Pancreas (tissue), 10 donors: ENCODE data around the gene HAGHL. TPM values are rescaled to one million over a fixed set of nuclear protein-coding genes. Genes with fewer than 3 reads are reported as not detected.

Experiments
- ATAC-seq, 4 donors: fragments of 200-7000 bp; cut with Tn5 transposase; one replicate each; pipeline versions ENCODE4 v1.8.0 to v1.9.1; 2020; ENCODE audit warnings: mild to moderate bottlenecking in 4 of 4, moderate library complexity in 4 of 4
- DNase-seq, 6 donors: peaks; one replicate each; pipeline ENCODE4 v3.0.0-alpha.2; 2020
- FAIRE-seq: peaks from 2 replicates; lab custom pipeline; 2012; peaks lifted over from hg19 to GRCh38; lab: Jason Lieb, UNC
- H3K27ac ChIP-seq, 4 donors: fragments of 200-600 bp; sonication (generic); 1 replicate in 3 of 4; 2 replicates in 1 of 4; pipeline versions ENCODE4 v1.5.0 to v1.8.0; 2020
- H3K27me3 ChIP-seq, 4 donors: fragments of 200-600 bp; one replicate each; pipeline ENCODE4 v1.8.0; 2021
- H3K36me3 ChIP-seq, 3 donors: fragments of 200-600 bp; sonication (generic) in 1 of 3; one replicate each; pipeline versions ENCODE4 v1.5.0 to v1.8.0; 2020 to 2021
- H3K4me1 ChIP-seq, 3 donors: fragments of 200-600 bp; one replicate each; pipeline ENCODE4 v1.8.0; 2021
- H3K4me3 ChIP-seq, 4 donors: fragments of 200-600 bp; sonication (generic) in 2 of 4; one replicate each; pipeline versions ENCODE4 v1.5.0 to v1.8.0; 2020 to 2021
- H3K9me3 ChIP-seq, 4 donors: fragments of 200-600 bp; one replicate each; pipeline ENCODE4 v1.8.0; 2021
- CTCF ChIP-seq, 4 donors: fragments of 200-600 bp; sonication (generic) in 3 of 4; IDR thresholded peaks; one replicate each; pipeline versions ENCODE4 v1.5.0 to v1.8.0; 2021; ENCODE audit warnings: antibody characterized with exemption in 4 of 4
- WGBS, 2 donors: extraction: QIAGEN DNeasy Blood & Tissue Kit; methylation state at CpG; one replicate each; pipeline ENCODE4 v1.1.7; 2013; 5-methylcytosine and 5-hydroxymethylcytosine counted together
- intact Hi-C, 3 donors: fragments of 100-400 bp; cut with DNase I; formaldehyde crosslinking; loops; one replicate each; pipeline versions ENCODE4 v1.11.1 to v1.14.2; 2022
- polyA plus RNA-seq, 2 donors: library from polyadenylated mRNA; stranded (reverse); fragments of 200-250 nt; gene quantifications; one replicate each; pipeline ENCODE4 v1.2.3, GENCODE V29; 2013
- total RNA-seq, 6 donors: library from RNA; stranded (reverse); fragmentation: NEBNext Ultra II Directional in 4 of 6; extraction: Animal tissue kit (Norgen Biotek cat#: 25700) in 4 of 6; gene quantifications; one replicate each; pipeline versions ENCODE4 v1.2.1 to v1.2.4, GENCODE V29; 2021 to 2023
- donor health status: healthy with polysubstance abuse.
- donor health status: DM: no; HTN: no; CAD: no; lungs with moderate emphysema.
- donor health status: DM: no; HTN: no; CAD: no.
- donor health status: control.
- donor health status: control.
- donor health status: Bipolar disorder and iron deficiency.
- donor health status: DM: yes; HTN: yes; CAD: no.
- donor health status: DM: no; HTN: no; CAD: no.
- donor health status: DM: no; HTN: no; CAD: no.
- donor health status: DM: yes; HTN: yes; CAD: no.

HAGHL gene
- total and polyA plus RNA-seq, 8 donors, result 0.47 to 17.5 (median 1.6) TPM

GRCh38 chr16:684071-684794 lies 42.7 kb upstream of the HAGHL start, which contains the start of gene JMJD8:
JMJD8 (minus strand) TSS chr16:684334; CDS start chr16:684319, 15 bp downstream.
- intact Hi-C loops, result no loop called here
- peak within 1 kb of the TSS; percentile 52 to 80 (median 72) for H3K4me3 ChIP-seq
- H3K27ac ChIP-seq, result peak within 1 kb of the TSS; percentile 54 to 81 (median 74)
- no peak for TF ChIP-seq CTCF (IDR thresholded peaks at IDR 0.05)
- ATAC-seq, result peak; percentile 70 to 80 (median 74)
- peak; percentile 97 to 98 (median 98) for DNase-seq
- 0 to 1% methylated on average over 55 to 91 of the region's 91 CpGs for WGBS, 2 donors
- peaks cover 9 to 32% (median 28%) of the 10 kb centered on the region in 3 donors for H3K4me1 ChIP-seq
- H3K9me3 ChIP-seq, result no peaks in the 10 kb centered on the region
- peaks cover 0 to 14% (median 13%) of the 10 kb centered on the region in 3 donors for H3K36me3 ChIP-seq
- FAIRE-seq, result no peak
- H3K27me3 ChIP-seq, result no peaks in the 10 kb centered on the region

DNA sequence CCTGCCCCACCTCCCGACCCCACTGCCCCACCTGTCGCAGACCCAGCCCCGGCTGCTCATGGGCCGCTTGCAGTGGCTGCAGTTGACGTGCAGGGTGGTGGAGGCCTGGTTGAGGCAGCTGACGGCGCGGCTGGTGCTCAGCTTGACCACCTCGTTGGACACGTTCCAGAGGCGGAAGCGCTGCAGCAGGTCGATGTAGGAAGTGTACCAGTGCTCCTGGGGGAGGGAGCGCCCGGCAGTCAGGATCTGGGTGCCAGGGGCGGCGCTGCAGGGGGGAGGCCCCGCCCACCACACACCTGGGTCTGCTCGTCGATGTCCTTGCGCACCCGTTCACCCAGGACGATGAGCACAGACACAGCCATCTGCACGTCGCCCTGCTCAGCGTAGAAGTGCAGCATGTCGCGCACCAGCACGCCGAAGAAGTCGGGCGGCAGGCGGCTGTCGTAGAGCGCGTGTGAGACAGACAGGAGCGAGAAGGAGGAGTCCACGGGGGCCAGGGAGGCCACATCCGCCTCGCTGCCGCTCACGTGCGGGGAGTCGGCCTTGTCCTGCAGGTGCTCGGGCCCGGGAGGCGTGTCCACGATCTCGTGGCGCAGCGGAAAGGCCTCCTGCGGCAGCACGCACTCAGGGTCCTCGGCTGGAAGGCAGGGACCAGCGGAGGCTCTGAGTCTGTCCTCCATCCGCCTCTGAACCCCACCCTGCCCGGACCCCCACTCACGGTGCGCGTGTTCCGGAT lies 41.8 kb upstream of the HAGHL start:
- peaks cover 14 to 37% (median 33%) of the 10 kb centered on the region in 3 donors for H3K4me1 ChIP-seq
- peak overlapping the region in 1 of 4 donors; percentile 80 for H3K27ac ChIP-seq
- FAIRE-seq (no peak), ATAC-seq (no peak), DNase-seq (peak in 3 of 6 donors; percentile 49 to 78 (median 64))
- H3K4me3 ChIP-seq, result peak overlapping the region; percentile 52 to 80 (median 72)
- H3K36me3 ChIP-seq, result peaks cover 0 to 14% (median 13%) of the 10 kb centered on the region in 3 donors
- intact Hi-C loops, result no loop called here
- 88 to 89% methylated on average over 55 to 61 of the region's 61 CpGs for WGBS, 2 donors
- no peak for TF ChIP-seq CTCF (IDR thresholded peaks at IDR 0.05)
- H3K27me3 ChIP-seq, result no peaks in the 10 kb centered on the region
- no peaks in the 10 kb centered on the region for H3K9me3 ChIP-seq

DNA sequence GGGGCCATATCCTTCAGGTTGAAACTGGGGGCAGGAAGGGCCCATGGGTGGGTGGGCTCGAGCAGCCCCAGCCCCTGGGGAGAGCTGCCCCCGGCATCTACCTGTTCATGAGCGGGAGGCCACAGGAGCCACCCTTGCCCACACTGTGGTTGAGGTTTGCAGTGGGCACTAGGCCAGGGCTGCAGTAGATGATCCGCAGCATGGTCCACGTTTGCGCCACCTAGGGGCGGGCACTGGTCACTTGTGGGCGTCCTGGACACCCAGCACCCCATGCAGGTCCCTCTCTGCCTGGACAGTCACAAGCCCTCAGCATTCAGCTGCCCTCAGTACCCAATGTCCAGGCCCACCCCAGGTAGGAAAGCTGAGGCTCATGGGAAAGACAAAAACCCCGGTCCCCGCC lies 40.9 kb upstream of the HAGHL start:
- peaks cover 0 to 14% (median 13%) of the 10 kb centered on the region in 3 donors for H3K36me3 ChIP-seq
- WGBS, 2 donors, result 52 to 64% methylated on average over 10 of the region's 10 CpGs
- H3K9me3 ChIP-seq, result no peaks in the 10 kb centered on the region
- peaks cover 13 to 36% (median 33%) of the 10 kb centered on the region in 3 donors for H3K4me1 ChIP-seq
- no peaks in the 10 kb centered on the region for H3K27me3 ChIP-seq
- TF ChIP-seq CTCF (IDR thresholded peaks at IDR 0.05), result peak in 3 of 4 donors; percentile 17 to 30 (median 20)
- FAIRE-seq (no peak), DNase-seq (peak in 4 of 6 donors; percentile 52 to 86 (median 76)), ATAC-seq (no peak)
- no peak overlapping the region for H3K4me3 ChIP-seq
- no peak overlapping the region for H3K27ac ChIP-seq
- intact Hi-C loops, result no loop called here

GRCh38 chr16:686459-687260 lies 40.2 kb upstream of the HAGHL start:
- Histone ChIP-seq H3K36me3 (peaks cover 0 to 13% (median 10%) of the 10 kb centered on the region in 3 donors), H3K4me3 (no peak overlapping the region), H3K9me3 (no peaks in the 10 kb centered on the region), H3K4me1 (peaks cover 6 to 29% (median 27%) of the 10 kb centered on the region in 3 donors), H3K27me3 (no peaks in the 10 kb centered on the region), H3K27ac (no peak overlapping the region)
- WGBS, 2 donors, result 88 to 91% methylated on average over 51 of the region's 51 CpGs
- FAIRE-seq, result no peak
- DNase-seq, result peak in 2 of 6 donors; percentile 36 to 80
- no peak for ATAC-seq
- TF ChIP-seq CTCF (IDR thresholded peaks at IDR 0.05), result no peak
- intact Hi-C loops, result no loop called here
